SK-N-MC (cell line): ENCODE measurements around the gene RGL3.
"Not testable (repeated sequence)": the region's sequence is repeated elsewhere in the genome, so short reads cannot be mapped to it uniquely, and the experiment has no call there.

Source experiments
- DNase-seq: peaks from one replicate; pipeline ENCODE4 v3.0.0-alpha.2; 2011; ENCODE audit warnings: low read depth, low spot score
- H3K27ac ChIP-seq: fragments of 200-600 bp; sonication (generic); 2 replicates; pipeline ENCODE4 v1.5.1; 2016; ENCODE audit warnings: mixed run types
- H3K36me3 ChIP-seq: fragments of 200-600 bp; sonication (generic); 2 replicates; pipeline ENCODE4 v1.6.1; 2017; ENCODE audit warnings: antibody characterized with exemption, low read length, mixed read lengths; ENCODE audit not compliant: insufficient read depth
- H3K4me3 ChIP-seq: fragments of 200-600 bp; sonication (generic); 2 replicates; pipeline ENCODE4 v1.5.1; 2016
- H3K9ac ChIP-seq: fragments of 200-600 bp; sonication (generic); 2 replicates; pipeline ENCODE4 v1.8.0; 2017; ENCODE audit warnings: mixed run types, mixed read lengths; ENCODE audit not compliant: insufficient read length
- H3K9me3 ChIP-seq: fragments of 200-600 bp; sonication (generic); 2 replicates; pipeline ENCODE4 v1.6.1; 2017; ENCODE audit warnings: low read depth, mild to moderate bottlenecking, antibody characterized with exemption, low read length, moderate library complexity, mixed read lengths
- EZH2 ChIP-seq: fragments of 200-600 bp; sonication (generic); IDR thresholded peaks from one replicate; pipeline ENCODE4 v1.6.1; 2017; ENCODE audit warnings: antibody characterized with exemption
- FOXP2 ChIP-seq: optimal IDR thresholded peaks from 2 replicates; pipeline ENCODE3; 2011; ENCODE audit warnings: mild to moderate bottlenecking, moderate library complexity; ENCODE audit not compliant: insufficient read depth; ENCODE audit errors: extremely low read length, control extremely low read depth
- POLR2AphosphoS5 ChIP-seq: IDR thresholded peaks from 2 replicates; pipeline ENCODE4 v1.6.1; 2012; ENCODE audit warnings: mild to moderate bottlenecking, low read depth, low read length, borderline replicate concordance

The RGL3 gene

GRCh38 chr19:11458236-11458900, 39.3 kb upstream of the RGL3 start:
- H3K27ac ChIP-seq, result no peak overlapping the region
- TF ChIP-seq POLR2AphosphoS5 (no peak), EZH2 (no peak), FOXP2 (no peak)
- DNase-seq, result no peak
- H3K36me3 ChIP-seq, result no peaks in the 10 kb centered on the region
- no peaks in the 10 kb centered on the region for H3K9me3 ChIP-seq
- H3K9ac ChIP-seq, result no peak overlapping the region
- H3K4me3 ChIP-seq, result no peak overlapping the region

- DNase-seq, result no peak
- Histone ChIP-seq H3K4me3 (no peak overlapping the region), H3K9ac (no peak overlapping the region), H3K36me3 (no peaks in the 10 kb centered on the region), H3K27ac (no peak overlapping the region), H3K9me3 (no peaks in the 10 kb centered on the region)
- no peak for TF ChIP-seq FOXP2
- no peak for TF ChIP-seq POLR2AphosphoS5
- TF ChIP-seq EZH2, result no peak
These were observed 38.7 kb upstream of the RGL3 start for GRCh38 chr19:11457831-11458230.

GRCh38 chr19:11457115-11457514, 38.0 kb upstream of the RGL3 start:
- TF ChIP-seq POLR2AphosphoS5 (no peak), FOXP2 (no peak), EZH2 (no peak)
- H3K36me3 ChIP-seq, result no peaks in the 10 kb centered on the region
- no peak overlapping the region for H3K9ac ChIP-seq
- no peak overlapping the region for H3K4me3 ChIP-seq
- H3K27ac ChIP-seq, result no peak overlapping the region
- H3K9me3 ChIP-seq, result no peaks in the 10 kb centered on the region
- no peak for DNase-seq

GRCh38 chr19:11456659-11457058, 37.5 kb upstream of the RGL3 start:
- no peak overlapping the region for H3K4me3 ChIP-seq
- H3K36me3 ChIP-seq, result no peaks in the 10 kb centered on the region
- no peak for TF ChIP-seq POLR2AphosphoS5
- TF ChIP-seq EZH2, result no peak
- TF ChIP-seq FOXP2, result no peak
- DNase-seq, result no peak
- H3K27ac ChIP-seq, result no peak overlapping the region
- H3K9ac ChIP-seq, result no peak overlapping the region
- H3K9me3 ChIP-seq, result no peaks in the 10 kb centered on the region

- not testable (repeated sequence) for H3K9me3 ChIP-seq, H3K36me3 ChIP-seq, H3K27ac ChIP-seq, DNase-seq, H3K9ac ChIP-seq, H3K4me3 ChIP-seq
These were observed 36.1 kb upstream of the RGL3 start for GRCh38 chr19:11455233-11455554.

- no peak overlapping the region for H3K9ac ChIP-seq
- no peak for DNase-seq
These were observed 34.6 kb upstream of the RGL3 start for GRCh38 chr19:11453468-11454341.

GRCh38 chr19:11452620-11453310, 33.7 kb upstream of the RGL3 start:
- Histone ChIP-seq H3K36me3 (peaks cover 20% of the 10 kb centered on the region; the same call in 1 of the 2 replicates), H3K9me3 (no peaks in the 10 kb centered on the region), H3K4me3 (no peak overlapping the region), H3K27ac (peak overlapping the region; percentile 80), H3K9ac (peak overlapping the region; percentile 43)
- no peak for DNase-seq
- no peak for TF ChIP-seq FOXP2
- no peak for TF ChIP-seq POLR2AphosphoS5
- TF ChIP-seq EZH2, result no peak

More at GRCh38 chr19:11453468-11454341, 34.6 kb upstream of the RGL3 start:
- Histone ChIP-seq H3K36me3 (peaks cover 12% of the 10 kb centered on the region; the same call in 1 of the 2 replicates), H3K27ac (no peak overlapping the region), H3K4me3 (no peak overlapping the region), H3K9me3 (no peaks in the 10 kb centered on the region)
- no peak for TF ChIP-seq FOXP2
- no peak for TF ChIP-seq EZH2
- TF ChIP-seq POLR2AphosphoS5, result no peak

GRCh38 chr19:11451871-11452619, 32.9 kb upstream of the RGL3 start:
- no peak for DNase-seq
- Histone ChIP-seq H3K9ac (peak overlapping the region; percentile 43), H3K27ac (peak overlapping the region; percentile 80), H3K36me3 (peaks cover 25% of the 10 kb centered on the region; the same call in 1 of the 2 replicates), H3K4me3 (no peak overlapping the region), H3K9me3 (no peaks in the 10 kb centered on the region)
- TF ChIP-seq POLR2AphosphoS5 (no peak), EZH2 (no peak), FOXP2 (no peak)
